Stimulated activated CD8-positive, alpha-beta memory T cell treated with anti-CD3 and anti-CD28 coated beads, Interleukin-4, amount 100 ng/mL, for 4 hours (primary cell): ENCODE results near the gene NR2C1.
"Not testable (repeated sequence)": the region's sequence is repeated elsewhere in the genome, so short reads cannot be mapped to it uniquely, and the experiment has no call there.

Experiments
- DNase-seq, 2 donors: peaks; one replicate each; pipeline ENCODE4 v3.0.0-alpha.2; 2020; ENCODE audit warnings: low read depth in 2 of 2, low spot score in 1 of 2

NR2C1 gene

DNA sequence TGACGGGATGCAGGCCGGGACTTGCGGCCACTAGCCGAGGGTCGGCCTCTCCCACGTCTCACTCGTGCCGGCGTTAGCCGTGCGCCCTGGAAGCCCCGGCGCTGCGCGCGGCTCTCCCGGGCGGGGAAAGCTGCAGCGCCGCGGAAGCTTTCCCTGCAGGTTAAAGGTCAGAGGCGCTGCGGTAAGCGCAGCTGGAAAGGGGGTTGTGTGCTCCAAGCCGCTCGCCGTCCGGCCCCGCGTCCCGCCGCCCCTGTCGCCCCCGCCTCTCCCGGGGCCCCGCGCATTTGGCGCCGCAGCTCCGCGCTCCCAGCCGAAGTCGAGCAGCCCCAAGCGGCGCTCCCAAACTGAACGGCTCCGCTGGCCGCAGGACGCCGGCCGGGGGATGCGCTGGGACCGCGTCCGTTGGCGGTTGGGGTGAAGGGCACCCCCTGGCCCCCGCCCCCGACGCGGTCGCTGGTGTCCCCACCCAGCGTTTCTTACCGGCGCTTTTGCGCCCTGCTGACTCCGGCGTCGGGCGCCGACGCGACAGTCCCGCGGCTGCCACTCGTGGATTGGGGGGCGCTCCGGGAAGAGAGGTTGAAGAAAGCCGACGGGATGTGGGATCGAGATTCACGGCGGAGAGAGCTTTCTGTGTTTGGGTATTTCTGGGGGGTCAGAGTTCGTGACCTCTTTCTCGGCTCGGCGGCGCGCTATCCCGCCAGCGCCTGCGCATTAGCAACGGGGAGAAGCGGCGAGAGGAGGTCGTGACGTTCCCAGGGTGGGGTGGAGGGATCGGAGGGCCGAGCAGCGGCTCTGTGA, at the start of gene NR2C1:
Gene NR2C1 (minus strand): TSS at position 719 of the 798 bp plus-strand sequence. CDS start 6,234 bp downstream, outside the sequence.
- peak; percentile 75 to 86 for DNase-seq

DNA sequence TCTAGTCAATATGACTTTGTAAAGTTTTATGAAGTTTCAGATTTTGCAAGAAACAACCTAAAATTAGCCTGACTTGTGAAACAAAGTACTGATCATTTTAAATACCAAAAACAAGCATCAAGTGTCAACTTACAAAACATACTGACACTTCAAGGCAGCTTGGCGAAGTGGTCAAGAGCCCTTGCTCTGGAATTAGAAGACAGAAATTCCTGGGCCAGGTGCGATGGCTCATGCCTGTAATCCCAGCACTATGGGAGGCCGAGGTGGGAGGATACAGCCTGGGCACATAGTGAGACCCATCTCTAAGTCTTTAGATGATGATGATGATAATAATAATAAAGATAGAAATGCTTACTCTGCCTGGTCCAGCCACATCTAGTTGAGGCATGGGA, 45.4 kb upstream of the NR2C1 start:
- no peak for DNase-seq

DNA sequence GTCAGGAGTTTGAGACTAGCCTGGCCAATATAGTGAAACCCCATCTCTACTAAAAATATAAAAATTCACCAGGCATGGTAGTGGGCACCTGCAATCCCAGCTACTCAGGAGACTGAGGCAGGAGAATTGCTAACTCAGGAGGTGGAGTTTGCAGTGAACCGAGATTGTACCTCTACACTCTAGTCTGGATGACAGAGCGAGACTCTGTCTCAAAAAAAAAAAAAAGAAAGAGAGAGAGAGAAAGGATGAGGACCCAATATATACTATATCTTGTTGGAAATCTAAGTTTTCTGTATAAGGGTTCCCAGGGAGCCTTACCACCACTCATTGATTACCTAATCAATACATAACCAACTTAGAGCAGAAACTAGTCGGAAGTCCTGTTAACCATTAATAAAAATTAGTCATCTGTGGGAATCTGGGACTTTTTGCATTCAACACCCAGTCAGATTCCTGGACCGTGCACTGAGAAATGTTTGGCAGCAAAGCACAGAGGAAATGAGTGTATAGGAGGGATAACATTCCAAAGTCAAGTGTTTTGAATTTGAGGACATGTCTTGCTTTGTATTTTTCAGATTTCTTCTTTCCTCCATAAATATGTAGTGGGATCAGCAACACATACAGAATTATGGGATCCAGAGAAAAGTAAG, 44.8 kb upstream of the NR2C1 start:
- no peak for DNase-seq

DNA sequence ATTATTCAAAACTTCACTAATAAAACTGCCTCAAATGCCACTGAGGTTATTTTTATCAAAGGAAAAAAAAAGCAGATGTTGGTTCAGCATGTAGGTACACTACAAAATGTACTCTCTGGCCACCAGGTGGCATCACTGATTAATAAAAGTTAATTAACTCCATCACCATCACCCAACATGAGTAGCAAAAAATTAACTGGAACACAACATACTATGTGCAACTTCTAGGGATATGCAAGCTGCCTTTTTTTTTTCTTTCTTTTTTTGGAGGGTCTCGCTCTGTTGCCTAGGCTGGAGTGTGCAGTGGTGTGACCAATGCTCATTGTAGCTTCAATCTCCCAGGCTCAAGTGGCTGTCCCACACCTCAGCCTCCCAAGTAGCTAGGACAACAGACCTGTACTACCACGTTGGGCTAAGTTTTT, 43.8 kb upstream of the NR2C1 start:
- peak; percentile 2 to 42 for DNase-seq

DNA sequence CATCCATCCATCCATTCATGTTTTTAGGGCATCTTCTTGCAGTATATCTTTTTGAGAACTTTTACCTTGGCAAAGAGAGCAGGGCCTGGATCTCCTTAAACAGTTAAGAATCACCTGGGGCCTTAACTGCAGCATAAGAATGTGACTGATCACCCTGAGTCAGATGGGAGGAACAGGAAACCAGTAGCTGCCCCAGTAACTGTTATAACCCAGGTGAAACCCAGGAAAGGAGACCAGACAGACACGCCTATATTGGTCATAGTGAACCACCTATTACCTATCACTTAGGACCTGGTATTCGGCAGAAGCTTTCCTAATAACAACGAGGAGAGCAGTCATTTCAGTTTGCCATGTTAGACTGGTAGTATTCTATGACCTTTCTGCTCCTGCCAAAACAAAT, 43.4 kb upstream of the NR2C1 start:
- no peak for DNase-seq

DNA sequence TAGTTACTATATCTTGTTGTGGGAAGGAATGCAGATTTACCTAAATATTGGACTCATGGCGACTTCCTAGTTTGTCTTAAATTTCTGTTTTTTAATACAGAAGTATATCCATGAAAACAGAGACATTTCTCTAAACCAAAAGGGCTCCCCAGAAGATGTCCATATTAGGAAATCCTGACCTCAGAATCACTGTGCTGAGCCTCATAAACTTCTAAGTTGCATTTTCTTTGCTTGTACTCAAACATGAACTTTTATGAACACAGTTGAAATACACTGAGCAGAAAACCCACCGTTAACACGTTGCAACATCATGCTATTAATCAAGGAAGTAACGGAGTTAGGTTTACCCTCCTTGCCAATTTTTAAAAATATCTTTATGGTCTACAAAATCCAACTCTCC, 42.9 kb upstream of the NR2C1 start:
- no peak for DNase-seq

DNA sequence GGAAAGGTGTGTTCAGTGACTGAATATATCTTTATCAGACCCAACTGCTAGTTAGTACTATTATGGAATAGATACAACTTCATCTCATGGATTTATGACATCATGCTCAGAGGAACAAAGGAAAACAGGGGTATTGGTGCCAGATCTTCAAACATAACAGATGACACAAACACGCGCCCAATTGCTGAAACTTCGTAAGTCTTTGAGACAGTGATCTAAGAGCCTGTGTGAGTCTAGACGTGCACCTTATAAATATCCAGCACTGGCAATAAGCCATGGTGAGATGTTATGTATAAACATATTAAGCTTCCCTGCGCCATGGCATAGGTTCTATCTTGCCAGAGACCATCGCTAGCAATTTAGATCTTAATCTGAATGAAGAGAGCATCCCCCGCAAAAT, 42.2 kb upstream of the NR2C1 start:
- DNase-seq, result no peak

DNA sequence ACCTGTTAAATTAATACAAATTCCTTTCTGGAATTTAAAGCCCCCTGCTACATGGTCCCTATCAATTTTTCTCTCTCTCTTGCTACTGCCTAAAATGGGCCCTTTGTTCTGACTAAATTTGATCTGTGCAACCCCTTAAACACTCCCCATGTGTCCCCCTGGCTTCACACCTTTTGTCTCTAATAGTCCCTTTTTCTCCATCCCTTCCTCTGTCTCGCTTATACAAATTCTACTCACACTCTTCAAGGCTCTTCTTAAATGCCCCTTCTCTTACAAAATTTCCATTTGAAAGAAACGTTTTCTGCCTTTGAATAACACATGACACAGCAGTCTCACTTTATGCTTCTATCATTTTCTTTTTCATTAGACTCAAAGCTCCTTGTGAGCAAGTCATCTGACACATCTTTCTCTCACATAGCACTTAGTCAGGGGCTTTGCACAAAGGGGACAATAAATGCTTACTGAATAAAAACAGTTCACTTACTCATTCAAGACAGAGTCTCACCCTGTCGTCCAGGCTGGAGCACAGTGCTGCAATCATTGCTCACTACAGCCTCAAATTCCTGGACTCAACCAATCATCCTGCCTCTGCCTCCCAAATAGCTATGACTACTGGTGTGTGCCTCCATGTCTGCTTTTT, 41.5 kb upstream of the NR2C1 start:
- DNase-seq, result no peak

DNA sequence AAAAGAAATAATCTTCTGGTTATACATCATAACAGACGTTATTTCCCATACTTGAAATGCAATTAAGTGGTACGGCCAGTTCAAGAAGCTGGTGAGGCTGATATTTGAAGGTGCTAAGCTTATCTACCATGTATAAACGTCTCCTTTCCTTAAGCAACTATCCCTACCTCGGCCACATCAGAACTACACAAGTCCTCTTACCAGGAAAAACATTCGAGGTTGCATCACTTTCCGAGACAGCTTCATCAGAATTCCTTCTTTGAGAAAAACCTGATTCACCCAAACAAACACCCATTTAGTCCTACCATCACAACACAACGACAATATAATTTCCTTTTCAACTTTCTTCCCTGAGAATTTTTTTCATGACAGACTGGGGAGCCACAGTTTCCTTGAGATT, 33.9 kb upstream of the NR2C1 start:
- no peak for DNase-seq

DNA sequence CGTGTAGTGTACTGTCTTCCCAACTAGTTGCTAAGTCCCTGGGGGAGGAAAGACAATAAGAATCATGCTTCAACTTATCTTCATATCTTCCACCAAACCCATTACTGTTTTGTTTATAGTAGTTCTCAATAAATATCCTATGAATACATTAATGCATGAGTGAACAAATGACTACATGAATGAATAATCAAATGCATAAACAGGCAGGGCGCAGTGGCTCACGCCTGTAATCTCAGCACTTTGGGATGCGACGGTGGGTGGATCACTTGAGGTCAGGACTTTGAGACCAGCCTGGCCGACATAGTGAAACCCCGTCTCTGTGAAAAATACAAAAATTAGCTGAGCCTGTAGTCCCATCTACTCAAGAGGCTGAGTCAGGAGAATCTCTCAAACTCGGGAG, 32.1 kb upstream of the NR2C1 start:
- DNase-seq, result no peak

DNA sequence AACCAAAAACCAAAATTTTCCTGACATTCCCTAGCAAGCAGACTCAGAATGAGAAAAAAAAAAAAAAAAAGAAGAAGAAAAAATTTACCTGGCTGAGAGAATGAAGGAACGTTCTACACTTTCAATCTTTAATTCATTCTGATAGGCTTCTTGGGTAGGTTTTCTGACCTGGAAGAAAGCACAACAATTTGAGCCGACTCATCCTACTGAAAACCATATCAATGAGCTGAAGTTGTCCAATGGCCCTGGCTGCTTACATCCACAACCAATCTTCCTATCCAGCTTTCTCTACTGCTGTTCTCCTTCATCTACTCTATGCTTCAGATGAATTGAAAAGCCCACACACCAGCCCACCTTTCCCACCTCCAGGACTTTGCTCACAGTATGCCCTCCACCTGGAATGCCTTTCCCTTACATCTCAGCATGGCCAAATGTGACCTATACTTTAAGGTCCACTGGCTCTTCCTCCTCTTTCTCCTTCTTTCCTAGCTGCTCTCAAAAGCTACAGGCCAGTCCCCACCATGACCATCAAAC, 31.6 kb upstream of the NR2C1 start:
- no peak for DNase-seq

DNA sequence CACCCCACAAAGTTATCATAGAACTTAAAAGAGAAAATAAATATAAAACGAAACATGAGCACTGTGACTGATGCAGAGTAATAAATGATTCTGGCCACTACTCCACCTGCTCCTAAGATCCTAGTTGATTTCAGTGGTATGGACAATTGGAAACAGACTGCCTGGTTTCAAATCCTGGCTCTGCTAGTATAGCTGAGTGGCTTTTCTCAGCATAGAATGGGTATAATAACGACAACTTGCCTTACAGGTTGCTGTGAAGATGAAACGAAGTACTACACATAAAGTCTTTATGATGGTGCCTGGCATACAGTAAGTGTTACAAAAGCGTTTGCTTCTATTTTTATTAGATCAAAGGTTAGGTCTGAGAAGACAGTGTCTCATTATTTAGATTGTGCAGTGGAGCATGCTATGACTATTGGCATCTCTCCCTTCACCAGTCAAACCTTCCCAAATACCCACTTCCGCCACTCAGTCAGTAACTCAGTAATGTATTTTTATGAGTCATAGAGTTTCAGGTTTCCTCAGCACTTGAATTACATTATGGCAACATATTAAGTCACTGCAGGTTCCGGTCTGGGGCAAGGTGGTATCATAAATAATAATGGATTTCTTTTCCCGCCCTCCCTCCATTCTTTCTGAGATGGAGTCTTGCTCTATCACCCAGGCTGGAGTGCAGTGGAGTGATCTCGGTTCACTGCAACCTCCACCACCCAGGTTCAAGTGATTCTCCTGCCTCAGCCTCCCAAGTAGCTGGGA, 29.7 kb upstream of the NR2C1 start:
- DNase-seq, result no peak

DNA sequence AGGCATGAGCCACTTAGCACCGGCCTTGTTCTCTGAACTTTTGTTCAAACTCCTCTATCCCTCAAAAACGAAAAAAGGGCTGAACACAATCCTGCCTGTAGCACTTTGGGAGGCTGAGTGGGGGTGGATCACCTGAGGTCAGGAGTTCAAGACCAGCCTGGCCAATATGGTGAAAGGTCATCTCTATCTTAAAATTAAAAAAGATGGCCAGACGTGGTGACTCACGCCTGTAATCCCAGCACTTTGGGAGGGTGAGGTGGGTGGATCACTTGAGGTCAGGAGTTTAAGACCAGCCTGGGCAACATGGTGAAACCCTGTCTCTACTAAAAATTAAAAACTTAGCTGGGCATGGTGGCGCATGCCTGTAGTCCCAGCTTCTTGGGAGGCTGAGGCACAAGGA, 28.5 kb upstream of the NR2C1 start:
- DNase-seq, result not testable (repeated sequence)

DNA sequence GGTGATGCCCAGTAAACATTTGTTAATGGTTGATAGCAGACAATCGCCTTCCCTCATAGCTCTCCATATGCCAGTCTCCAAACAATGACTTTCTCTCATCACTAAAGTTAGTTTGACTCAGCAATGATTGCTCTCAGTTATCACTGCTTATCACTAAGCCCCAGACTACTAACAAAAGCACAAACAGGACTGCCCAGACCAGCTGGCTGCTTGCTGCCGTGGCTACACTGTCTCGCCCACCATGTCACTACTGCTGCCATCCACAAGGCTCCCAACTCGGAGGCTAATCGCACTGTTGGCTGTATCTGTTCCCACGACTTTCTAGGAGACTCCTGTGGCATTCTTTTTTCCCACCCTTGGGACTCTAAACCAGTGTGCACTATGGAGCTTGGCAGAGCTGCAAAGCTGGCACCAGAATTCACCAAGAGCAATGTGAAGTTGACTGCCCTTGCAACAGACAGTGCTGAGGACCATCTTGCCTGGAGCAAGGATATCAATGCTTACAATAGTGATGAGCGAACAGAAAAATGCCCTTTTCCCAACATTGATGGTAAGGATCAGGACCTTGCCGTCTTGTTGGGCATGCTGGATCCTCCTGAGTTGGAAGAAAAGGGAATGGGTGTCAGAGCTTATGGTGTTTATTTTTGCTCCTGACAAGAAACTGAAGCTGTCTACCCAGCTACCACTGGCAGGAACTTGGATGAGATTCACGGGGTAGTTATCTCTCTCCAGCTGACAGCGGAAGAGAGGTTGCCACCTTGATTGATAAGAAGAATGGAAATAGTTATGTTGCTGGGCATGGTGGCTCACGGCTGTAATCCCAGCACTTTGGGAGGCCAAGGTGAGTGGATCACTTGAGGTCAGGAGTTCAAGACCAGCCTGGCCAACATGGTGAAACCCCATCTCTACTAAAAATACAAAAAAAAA, 27.1 kb upstream of the NR2C1 start:
- no peak for DNase-seq

DNA sequence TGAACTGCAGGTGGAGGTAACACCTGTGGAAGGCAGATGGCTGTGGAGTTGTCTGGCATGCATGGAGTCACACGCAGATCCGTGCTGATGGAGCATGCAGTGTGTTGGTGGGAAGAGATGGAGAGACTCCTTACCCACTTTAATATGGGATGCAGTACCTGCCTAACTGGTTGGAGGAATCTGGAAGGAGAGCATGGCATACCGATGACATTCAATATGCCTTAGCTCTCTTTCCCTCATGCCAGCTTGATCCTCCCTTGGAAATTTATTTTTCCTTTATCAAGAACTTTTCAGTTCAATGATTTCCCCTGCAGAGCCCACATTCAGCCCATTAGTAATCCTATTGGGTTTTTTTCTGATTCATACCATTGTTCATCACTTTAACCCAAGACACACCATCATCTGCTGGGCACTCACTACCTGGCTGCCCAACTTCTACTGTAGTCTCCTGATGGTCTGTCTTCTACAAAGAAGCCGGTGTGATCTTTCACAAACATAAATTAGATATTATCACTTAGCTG, 25.9 kb upstream of the NR2C1 start:
- DNase-seq, result no peak

DNA sequence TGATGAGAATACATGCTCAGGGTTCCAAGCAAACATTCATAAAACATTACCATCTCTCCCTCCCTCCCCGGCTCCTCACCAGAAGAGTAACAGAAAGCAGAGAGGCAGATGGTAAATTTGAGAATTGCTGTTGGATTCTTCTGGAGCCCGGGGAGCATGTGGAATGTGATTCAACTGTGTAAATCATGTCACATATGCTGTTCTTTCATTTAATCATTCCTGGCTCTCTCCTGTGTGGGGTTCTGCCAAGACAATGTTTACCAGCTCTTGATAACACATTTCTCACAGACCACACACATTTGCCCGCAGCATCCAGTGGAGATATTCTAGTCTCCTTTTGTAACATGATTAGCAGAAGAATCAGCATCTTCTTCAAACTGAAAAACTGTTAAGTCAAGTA, 23.4 kb upstream of the NR2C1 start:
- no peak for DNase-seq

DNA sequence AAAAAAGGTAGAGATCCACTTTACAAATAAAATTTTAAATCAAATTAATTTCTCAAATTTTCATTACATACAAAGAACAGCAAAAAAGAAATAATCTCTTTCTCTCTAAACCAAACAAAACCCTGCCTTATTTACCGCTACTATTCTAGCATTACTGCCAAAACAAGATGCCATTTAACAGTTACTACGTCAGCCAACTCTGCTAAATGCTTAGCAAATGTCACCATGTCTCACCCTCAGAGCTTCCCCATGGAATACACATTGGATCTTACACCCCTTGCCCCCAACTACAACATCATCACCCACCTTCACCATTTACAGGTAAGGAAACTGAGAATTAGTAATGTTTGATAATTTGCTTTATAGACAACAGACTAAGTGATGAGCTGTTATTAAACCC, 23.0 kb upstream of the NR2C1 start:
- no peak for DNase-seq

DNA sequence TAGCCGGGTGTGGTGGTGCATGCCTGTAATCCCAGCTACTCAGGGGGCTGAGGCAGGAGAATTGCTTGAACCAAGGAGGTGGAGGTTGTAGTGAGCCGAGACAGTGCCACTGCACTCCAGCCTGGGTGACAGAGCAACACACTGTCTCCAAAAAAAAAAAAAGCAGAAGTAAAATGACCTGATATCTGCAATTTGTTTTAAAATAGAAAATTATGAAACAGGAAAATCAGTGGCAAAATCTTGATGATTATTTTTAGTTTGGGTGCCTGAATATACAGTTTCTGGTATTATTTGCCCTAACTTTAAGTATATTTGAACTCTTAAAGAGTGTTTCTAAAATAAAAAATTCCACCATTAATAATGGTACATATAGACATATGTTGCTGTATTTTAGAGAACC, 22.4 kb upstream of the NR2C1 start:
- not testable (repeated sequence) for DNase-seq

DNA sequence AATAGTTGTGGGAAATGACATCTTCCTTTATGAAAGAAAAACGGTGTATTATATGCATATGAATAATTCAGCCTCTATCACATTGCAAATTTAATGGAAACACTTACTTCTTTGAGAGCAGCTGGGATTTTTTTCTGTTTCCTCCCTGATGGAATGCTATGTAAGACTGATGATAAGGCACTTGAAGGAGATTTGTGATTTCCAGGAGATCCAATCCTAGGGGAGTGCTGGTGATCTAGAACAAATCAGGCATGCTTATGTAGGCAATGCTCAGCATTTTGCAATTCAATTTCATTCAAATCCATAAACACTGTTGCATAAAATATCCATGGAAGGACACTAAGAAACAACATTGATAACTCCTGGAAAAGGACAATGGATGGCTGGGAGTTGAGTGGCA, 16.0 kb upstream of the NR2C1 start:
- no peak for DNase-seq

DNA sequence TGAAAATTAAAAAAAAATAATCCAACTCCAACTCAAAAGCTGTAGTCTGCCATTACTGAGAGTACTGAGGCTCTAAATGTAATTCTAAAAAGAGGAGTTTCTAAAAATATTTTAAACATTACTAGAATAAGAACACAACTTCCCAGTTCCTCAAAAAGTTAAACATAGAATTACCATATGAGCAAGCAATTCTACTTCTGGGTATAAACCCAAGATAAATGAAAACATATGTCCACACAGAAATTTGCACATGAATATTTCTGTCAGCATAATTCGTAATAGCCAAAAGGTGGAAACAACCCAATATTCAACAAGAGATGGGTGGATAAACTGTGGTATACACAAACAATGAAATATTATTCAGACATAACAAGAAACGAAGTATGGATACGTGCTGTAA, 15.0 kb upstream of the NR2C1 start:
- no peak for DNase-seq
